Mesodermal cell (in vitro differentiated cells): ENCODE results near the gene IQCH.
A peak's percentile ranks its signal among the peaks of the same experiment; 100 is the strongest.

Experiments
- H3K27ac ChIP-seq: 2 replicates; pipeline ENCODE4 v1.7.0; 2013; ENCODE audit warnings: mild to moderate bottlenecking, low read depth, low read length, moderate library complexity; ENCODE audit not compliant: severe bottlenecking
- H3K36me3 ChIP-seq: 2 replicates; pipeline ENCODE4 v1.7.1; 2013; ENCODE audit warnings: mild to moderate bottlenecking, low read length, moderate library complexity; ENCODE audit not compliant: control insufficient read depth, insufficient read depth
- H3K4me1 ChIP-seq: one replicate; pipeline ENCODE4 v1.7.1; 2013; ENCODE audit warnings: mild to moderate bottlenecking, low read length; ENCODE audit not compliant: insufficient read depth, control insufficient read depth, poor library complexity, severe bottlenecking
- H3K4me3 ChIP-seq: 2 replicates; pipeline ENCODE4 v1.7.0; 2013; ENCODE audit warnings: low read length, control low read depth, mild to moderate bottlenecking; ENCODE audit not compliant: insufficient read depth, poor library complexity, severe bottlenecking; ENCODE audit errors: extremely low read depth
- H3K9me3 ChIP-seq: 2 replicates; pipeline ENCODE4 v1.7.1; 2013; ENCODE audit warnings: mild to moderate bottlenecking, low read length, moderate library complexity; ENCODE audit not compliant: control insufficient read depth
- WGBS, 2 experiments: methylation state at CpG; one replicate each; pipeline ENCODE4 v1.1.5; 2013; ENCODE audit warnings: missing lambda C conversion rate in 2 of 2; ENCODE audit not compliant: insufficient coverage in 2 of 2; 5-methylcytosine and 5-hydroxymethylcytosine counted together

The IQCH gene

GRCh38 chr15:67512933-67513714 lies 258.5 kb downstream of the IQCH start:
- H3K9me3 ChIP-seq: no peaks in the 10 kb centered on the region
- WGBS, 2 experiments: 82 to 83% methylated on average over 6 to 8 of the region's 9 CpGs
- H3K4me3 ChIP-seq: no peak overlapping the region
- no peak overlapping the region for H3K27ac ChIP-seq
- H3K4me1 ChIP-seq: peaks cover 5% of the 10 kb centered on the region
- H3K36me3 ChIP-seq: peaks cover 4% of the 10 kb centered on the region

GRCh38 chr15:67515090-67515489 lies 260.5 kb downstream of the IQCH start:
- 100% methylated on average over 1 to 3 of the region's 3 CpGs for WGBS, 2 experiments
- Histone ChIP-seq H3K27ac (no peak overlapping the region), H3K36me3 (peaks cover 4% of the 10 kb centered on the region), H3K9me3 (no peaks in the 10 kb centered on the region), H3K4me3 (no peak overlapping the region), H3K4me1 (peaks cover 5% of the 10 kb centered on the region)

DNA sequence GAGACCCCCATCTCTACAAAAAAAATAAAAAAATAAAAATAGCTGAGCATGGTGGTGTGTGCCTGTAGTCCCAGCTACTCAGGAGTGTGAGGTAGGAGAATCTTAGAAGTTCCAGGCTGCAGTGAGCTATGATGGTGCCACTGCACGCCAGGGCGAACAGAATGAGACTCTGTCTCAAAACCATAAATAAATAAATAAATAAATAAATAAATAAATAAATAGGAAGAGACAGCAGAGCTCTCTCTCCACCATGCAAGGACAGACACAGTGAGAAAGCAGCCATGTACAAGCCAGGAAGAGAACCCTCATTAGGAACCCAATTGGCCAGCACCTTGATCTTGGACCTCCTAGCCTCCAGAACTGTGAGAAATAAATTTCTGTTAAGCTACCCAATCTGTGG lies 261.0 kb downstream of the IQCH start:
- no peak overlapping the region for H3K4me3 ChIP-seq
- H3K36me3 ChIP-seq: peaks cover 4% of the 10 kb centered on the region
- H3K27ac ChIP-seq: no peak overlapping the region
- no CpG with 5 or more reads among the region's 2 CpGs for WGBS, 2 experiments
- H3K9me3 ChIP-seq: no peaks in the 10 kb centered on the region
- peaks cover 5% of the 10 kb centered on the region for H3K4me1 ChIP-seq

DNA sequence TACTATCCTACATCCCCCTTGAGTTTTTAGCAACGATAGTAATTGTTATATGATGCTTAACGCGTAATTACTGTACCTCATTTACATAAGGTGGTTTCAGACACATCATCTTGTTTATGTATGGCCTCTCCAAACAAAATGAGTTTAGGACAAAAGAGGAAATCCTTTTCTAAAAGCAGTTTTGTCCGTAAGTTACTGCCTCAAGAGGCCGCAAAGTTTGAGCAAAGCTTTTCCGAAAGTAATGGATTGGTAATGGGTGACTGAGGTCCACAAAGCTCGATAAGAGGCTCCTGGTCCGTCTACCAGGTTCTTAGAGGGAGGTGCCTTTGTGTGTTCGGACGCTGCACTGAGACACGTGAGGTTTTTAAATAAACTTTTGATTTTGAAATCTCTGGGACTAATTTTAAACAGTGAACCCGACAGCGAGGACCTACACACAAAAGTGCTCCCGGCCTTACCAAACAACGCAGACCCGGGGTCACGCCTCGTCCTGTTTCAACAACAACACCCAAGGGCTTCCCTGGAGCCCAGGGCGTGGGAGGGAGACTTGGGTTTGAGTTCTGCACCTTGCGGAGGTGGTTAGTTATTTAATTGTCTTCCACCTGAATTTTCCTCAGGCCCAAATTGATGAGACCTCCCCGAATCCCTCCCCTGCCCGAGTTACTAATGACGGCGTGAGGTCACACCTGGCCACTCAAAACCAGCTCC lies 265.9 kb downstream of the IQCH start:
- Histone ChIP-seq H3K27ac (peak overlapping the region; percentile 91), H3K9me3 (no peaks in the 10 kb centered on the region), H3K4me1 (peaks cover 9% of the 10 kb centered on the region), H3K36me3 (no peaks in the 10 kb centered on the region), H3K4me3 (peak overlapping the region; percentile 54)
- WGBS, 2 experiments: 70 to 71% methylated on average over 16 to 22 of the region's 24 CpGs

- no peaks in the 10 kb centered on the region for H3K9me3 ChIP-seq
- peak within 1 kb of the TSS; percentile 54 for H3K4me3 ChIP-seq
- peaks cover 9% of the 10 kb centered on the region for H3K4me1 ChIP-seq
- 0 to 1% methylated on average over 59 to 82 of the region's 94 CpGs for WGBS, 2 experiments
- no peaks in the 10 kb centered on the region for H3K36me3 ChIP-seq
- peak within 1 kb of the TSS; percentile 91 for H3K27ac ChIP-seq
These were observed 266.6 kb downstream of the IQCH start, which contains the start of gene C15orf61 for GRCh38 chr15:67521029-67521782. TSS of gene C15orf61 (plus strand) at chr15:67521131. CDS start at chr15:67521249, 118 bp downstream.

GRCh38 chr15:67521783-67522568 lies 267.4 kb downstream of the IQCH start:
- WGBS, 2 experiments: 1 to 8% methylated on average over 9 to 13 of the region's 23 CpGs
- Histone ChIP-seq H3K36me3 (no peaks in the 10 kb centered on the region), H3K27ac (peak overlapping the region; percentile 91), H3K4me1 (peaks cover 9% of the 10 kb centered on the region), H3K4me3 (peak overlapping the region; percentile 54), H3K9me3 (no peaks in the 10 kb centered on the region)

DNA sequence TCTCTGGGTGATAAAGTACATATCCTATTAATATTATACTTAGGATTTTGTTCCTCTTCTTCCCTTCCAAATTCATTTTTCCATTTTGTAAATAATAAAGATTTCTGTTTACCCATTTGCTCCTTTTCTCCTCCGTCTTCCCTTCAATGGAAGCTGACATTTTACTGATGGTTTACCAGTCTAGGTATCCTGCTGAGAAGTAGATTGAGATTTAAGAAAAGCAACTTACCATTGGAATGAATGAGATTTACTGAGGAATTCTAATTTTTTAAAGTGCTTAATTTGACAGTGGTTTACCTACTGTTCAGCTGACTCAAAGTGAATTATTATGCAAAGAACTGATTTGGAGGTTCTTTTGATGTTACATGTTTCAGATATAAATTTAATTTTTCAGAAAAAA lies 268.7 kb downstream of the IQCH start:
- Histone ChIP-seq H3K27ac (no peak overlapping the region), H3K4me3 (no peak overlapping the region), H3K4me1 (peaks cover 9% of the 10 kb centered on the region), H3K9me3 (no peaks in the 10 kb centered on the region), H3K36me3 (no peaks in the 10 kb centered on the region)
- no CpG with 5 or more reads among the region's 1 CpG for WGBS, 2 experiments

DNA sequence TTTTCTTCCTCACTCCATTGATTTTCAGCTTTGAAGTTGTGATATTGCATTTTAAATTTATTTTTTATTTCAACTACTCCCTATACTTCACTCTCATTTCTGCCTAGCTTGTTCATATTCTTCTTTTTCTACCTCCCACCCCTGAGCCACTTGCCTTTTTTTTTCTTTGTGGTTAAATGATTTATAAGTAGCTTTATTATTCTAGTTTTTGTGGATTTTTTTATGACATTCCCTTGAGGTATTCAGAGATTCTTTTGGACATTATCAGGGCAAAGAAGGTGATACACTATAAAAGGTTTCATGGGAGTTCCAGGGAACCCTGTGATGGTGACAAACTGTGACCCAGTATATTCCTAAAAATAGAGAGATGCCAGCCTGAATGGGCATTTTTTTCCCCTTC lies 269.6 kb downstream of the IQCH start:
- Histone ChIP-seq H3K9me3 (no peaks in the 10 kb centered on the region), H3K27ac (no peak overlapping the region), H3K4me1 (peaks cover 9% of the 10 kb centered on the region), H3K4me3 (no peak overlapping the region), H3K36me3 (no peaks in the 10 kb centered on the region)

- no peak overlapping the region for H3K27ac ChIP-seq
- WGBS, 2 experiments: 83 to 90% methylated on average over 1 to 2 of the region's 3 CpGs
- no peaks in the 10 kb centered on the region for H3K9me3 ChIP-seq
These were observed 273.9 kb downstream of the IQCH start for GRCh38 chr15:67528513-67528912.

GRCh38 chr15:67531379-67531914 lies 276.9 kb downstream of the IQCH start:
- Histone ChIP-seq H3K4me1 (no peaks in the 10 kb centered on the region), H3K36me3 (no peaks in the 10 kb centered on the region), H3K27ac (no peak overlapping the region), H3K9me3 (no peaks in the 10 kb centered on the region), H3K4me3 (no peak overlapping the region)
- WGBS, 2 experiments: 83% methylated on average over 1 of the region's 3 CpGs; no CpG with 5 or more reads in 1 of the 2 experiments

More at GRCh38 chr15:67528513-67528912, 273.9 kb downstream of the IQCH start:
- Histone ChIP-seq H3K4me1 (no peaks in the 10 kb centered on the region), H3K4me3 (no peak overlapping the region), H3K36me3 (no peaks in the 10 kb centered on the region)
